Activated T-helper 2 cell treated with anti-CD3 and anti-CD28 coated beads, Interferon-gamma antibody, Interleukin-2, Interleukin-4, amounts not matched to agents 10 μg/mL and 5 μg/mL and 100 μg/mL, durations not matched to agents 14 hours and 24 hours and 36 hours (primary cell): ENCODE measurements around the gene CA5A. TPM values are rescaled to one million over a fixed set of nuclear protein-coding genes. Genes with fewer than 3 reads are reported as not detected.

ENCODE experiments used
- DNase-seq: peaks from one replicate; pipeline ENCODE4 v3.0.0; 2021; ENCODE audit warnings: low spot score
- H3K27ac Mint-ChIP-seq: one replicate; pipeline ENCODE4 v1.8.0; 2021; ENCODE audit warnings: mixed read lengths
- H3K27me3 Mint-ChIP-seq: one replicate; pipeline ENCODE4 v1.8.0; 2021; ENCODE audit warnings: low read depth, mixed read lengths
- H3K36me3 Mint-ChIP-seq: one replicate; pipeline ENCODE4 v1.8.0; 2021; ENCODE audit warnings: low read depth, mixed read lengths
- H3K4me1 Mint-ChIP-seq: one replicate; pipeline ENCODE4 v1.8.0; 2021; ENCODE audit warnings: low read depth, mixed read lengths
- H3K4me3 Mint-ChIP-seq: one replicate; pipeline ENCODE4 v1.8.0; 2021; ENCODE audit warnings: low read depth, mild to moderate bottlenecking, moderate library complexity, mixed read lengths
- H3K9me3 Mint-ChIP-seq: one replicate; pipeline ENCODE4 v1.8.0; 2021; ENCODE audit warnings: mixed read lengths
- intact Hi-C: fragments of 100-400 bp; cut with micrococcal nuclease; formaldehyde crosslinking; loops from one replicate; pipeline ENCODE4 v1.15.1; 2023
- total RNA-seq: library from RNA; stranded (reverse); gene quantifications from 2 replicates; pipeline ENCODE4 v1.2.3, GENCODE V29; 2022

The CA5A gene
- total RNA-seq, 1 donor from 2014 or later, result not detected

DNA sequence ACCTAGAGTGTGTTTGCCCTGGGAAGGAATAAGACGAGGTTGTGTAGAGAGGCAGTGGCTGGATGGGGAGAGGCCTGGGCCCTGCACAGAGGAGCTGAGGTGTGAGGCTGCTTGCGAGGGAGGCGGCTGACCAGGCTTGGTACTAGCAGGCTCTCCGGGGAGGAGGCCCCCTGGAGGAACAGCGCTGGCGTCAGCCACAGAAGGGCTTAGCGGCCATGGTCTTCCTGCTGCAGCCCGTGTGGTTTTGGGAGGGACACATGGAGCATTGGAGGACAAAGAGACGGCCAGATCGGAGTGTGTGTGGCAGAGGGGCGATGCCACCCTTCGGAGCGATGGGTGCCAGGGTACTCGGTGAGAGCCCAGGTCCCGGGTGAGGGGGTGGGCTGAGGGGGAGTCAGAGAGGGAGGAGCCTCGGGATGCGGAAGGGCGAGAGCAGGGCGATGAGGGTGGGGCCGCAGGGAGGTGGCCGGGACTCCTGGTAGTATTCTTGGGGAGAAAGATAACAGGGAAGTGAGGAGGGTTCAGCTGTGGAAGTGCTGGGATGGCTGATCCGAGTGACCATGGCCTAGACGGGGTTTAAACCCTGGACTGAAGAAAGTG lies 23.2 kb upstream of the CA5A start:
- H3K9me3 Mint-ChIP-seq, result no peaks in the 10 kb centered on the region

DNA sequence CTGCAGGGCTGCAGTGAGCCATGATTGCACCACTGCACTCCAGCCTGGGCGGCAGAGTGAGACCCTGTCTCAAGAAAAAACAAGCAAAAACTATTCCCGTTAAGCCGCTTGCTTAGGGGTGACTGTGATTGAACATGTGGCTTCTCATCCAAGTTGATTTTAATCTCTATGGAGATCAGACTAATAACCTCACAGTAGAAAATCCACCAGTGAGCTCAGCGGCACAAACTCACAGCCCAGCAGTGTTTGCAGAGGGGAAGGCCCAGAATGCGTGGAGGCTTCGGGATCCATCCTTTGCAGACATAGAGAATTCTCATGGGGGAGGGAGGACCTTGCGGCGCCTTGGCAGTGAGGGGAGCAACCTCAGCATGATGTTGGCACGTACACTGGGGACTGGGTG lies 22.3 kb upstream of the CA5A start:
- no peaks in the 10 kb centered on the region for H3K27me3 Mint-ChIP-seq
- H3K9me3 Mint-ChIP-seq, result no peaks in the 10 kb centered on the region
- peaks cover 77% of the 10 kb centered on the region for H3K4me1 Mint-ChIP-seq
- H3K27ac Mint-ChIP-seq, result no peak overlapping the region
- H3K4me3 Mint-ChIP-seq, result no peak overlapping the region
- intact Hi-C loops, result loop anchor here (5.0 kb wide), 1 partner anchor 81 kb away; no protein-coding TSS in a partner anchor
- H3K36me3 Mint-ChIP-seq, result peaks cover 72% of the 10 kb centered on the region
- no peak for DNase-seq

More for the DNA sequence above, 23.2 kb upstream of the CA5A start:
- peak overlapping the region; percentile 74 for H3K4me3 Mint-ChIP-seq
- H3K27me3 Mint-ChIP-seq, result no peaks in the 10 kb centered on the region
- H3K27ac Mint-ChIP-seq, result peak overlapping the region; percentile 83
- intact Hi-C loops, result loop anchor here (5.0 kb wide), 1 partner anchor 82 kb away; no protein-coding TSS in a partner anchor
- peaks cover 76% of the 10 kb centered on the region for H3K4me1 Mint-ChIP-seq
- DNase-seq, result no peak
- H3K36me3 Mint-ChIP-seq, result peaks cover 67% of the 10 kb centered on the region

DNA sequence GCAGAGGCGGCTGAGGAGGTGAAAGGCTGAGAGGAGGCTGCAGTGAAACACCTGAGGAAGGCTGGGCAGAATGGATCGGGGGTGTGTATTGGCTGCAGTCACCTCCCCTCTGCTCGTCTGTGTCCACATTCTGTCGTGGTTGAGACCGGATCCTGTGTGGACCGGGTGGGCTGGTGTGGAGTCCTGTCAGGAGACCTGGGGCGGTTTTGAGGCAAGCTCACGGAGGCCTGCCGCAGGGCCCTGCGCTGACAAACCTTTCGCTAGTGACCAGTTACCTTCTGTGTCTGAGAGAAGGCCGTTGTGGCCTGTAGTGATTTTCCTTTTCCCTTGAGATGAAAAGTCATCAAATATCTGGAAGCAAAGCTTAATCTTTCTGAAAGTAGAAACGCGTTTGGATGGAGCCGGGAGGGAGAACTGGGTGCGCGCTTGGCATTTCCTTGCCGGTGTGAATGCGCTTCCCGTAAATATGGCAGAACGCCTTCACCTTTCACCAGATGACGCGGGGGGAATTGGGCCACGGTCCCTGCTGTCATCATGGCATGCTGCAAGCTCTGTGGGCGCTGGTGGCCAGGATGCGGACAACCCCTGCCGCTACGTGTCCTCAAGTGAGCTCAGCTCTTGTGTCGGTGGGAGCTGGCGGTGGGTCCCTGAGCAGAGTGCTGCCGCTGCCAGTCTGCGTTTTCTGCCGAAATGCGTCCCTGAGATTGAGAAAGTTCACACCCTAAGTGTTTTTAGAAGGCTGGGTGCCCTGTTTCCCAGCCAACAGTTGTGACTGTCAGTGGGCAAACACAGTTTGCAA lies 21.2 kb upstream of the CA5A start:
- peaks cover 68% of the 10 kb centered on the region for H3K36me3 Mint-ChIP-seq
- H3K27ac Mint-ChIP-seq, result peak overlapping the region; percentile 97
- DNase-seq, result no peak
- intact Hi-C loops, result loop anchor here (5.0 kb wide), 1 partner anchor 80 kb away; no protein-coding TSS in a partner anchor
- H3K4me3 Mint-ChIP-seq, result peak overlapping the region; percentile 80
- peaks cover 71% of the 10 kb centered on the region for H3K4me1 Mint-ChIP-seq
- no peaks in the 10 kb centered on the region for H3K9me3 Mint-ChIP-seq
- H3K27me3 Mint-ChIP-seq, result no peaks in the 10 kb centered on the region

DNA sequence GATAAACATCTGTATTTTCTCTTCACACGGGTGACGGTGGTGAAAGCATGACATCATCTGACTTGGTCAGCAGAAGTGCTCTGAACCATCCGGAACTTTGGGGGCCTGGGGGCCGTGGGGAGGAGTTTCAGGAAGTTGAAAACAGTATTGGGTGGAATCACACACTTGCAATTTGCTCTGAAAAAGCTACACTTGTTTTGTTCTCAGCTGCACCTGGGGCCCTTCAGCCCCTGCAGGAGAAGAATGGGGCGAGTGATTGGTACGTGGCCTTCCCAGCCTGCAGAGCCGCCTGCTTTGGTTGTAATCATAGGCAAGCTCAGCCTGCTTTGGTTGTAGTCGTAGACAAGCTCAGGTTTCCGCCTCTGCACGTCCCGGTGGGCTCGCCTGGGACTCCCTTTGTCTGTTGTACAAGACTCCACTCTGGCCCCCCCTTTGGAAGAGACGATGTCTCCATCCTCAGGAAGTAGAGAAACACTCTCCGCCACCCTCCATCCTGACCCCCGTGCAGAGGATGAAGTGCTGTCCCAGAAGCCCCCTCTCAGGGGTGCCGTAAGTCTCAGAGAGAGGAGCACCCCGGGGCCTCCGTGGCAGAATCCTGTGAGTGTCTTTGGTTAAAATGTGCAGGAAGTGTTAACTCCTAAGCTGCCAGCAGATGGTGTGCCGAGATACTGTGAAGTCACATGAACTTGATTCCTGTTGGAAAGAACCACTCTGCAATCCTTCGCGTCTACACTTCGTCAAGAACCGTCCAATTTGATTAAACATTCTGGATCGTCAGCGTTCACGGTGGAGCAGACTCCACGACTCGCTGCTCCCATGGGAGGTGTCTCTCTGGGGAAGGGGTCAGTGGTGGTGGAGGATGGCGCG lies 20.3 kb upstream of the CA5A start:
- peaks cover 75% of the 10 kb centered on the region for H3K4me1 Mint-ChIP-seq
- H3K36me3 Mint-ChIP-seq, result peaks cover 72% of the 10 kb centered on the region
- no peaks in the 10 kb centered on the region for H3K27me3 Mint-ChIP-seq
- H3K9me3 Mint-ChIP-seq, result no peaks in the 10 kb centered on the region
- H3K4me3 Mint-ChIP-seq, result peak overlapping the region; percentile 80
- peak; percentile 77 for DNase-seq
- intact Hi-C loops, result loop anchor here (5.0 kb wide), 1 partner anchor 79 kb away; no protein-coding TSS in a partner anchor
- H3K27ac Mint-ChIP-seq, result peak overlapping the region; percentile 97

DNA sequence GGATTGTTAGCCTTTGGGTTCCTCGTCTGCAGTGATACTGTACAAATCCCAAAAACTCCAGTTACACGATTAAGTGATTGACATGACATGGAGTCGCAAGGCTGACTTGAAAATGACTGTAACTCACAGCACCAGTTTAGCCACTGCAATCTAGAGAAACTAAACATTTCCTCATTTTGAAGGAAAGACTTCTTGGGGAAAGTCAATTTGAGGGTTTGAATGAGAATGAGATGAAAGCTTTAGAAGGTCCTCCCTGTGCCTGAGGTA lies 19.7 kb upstream of the CA5A start:
- peak overlapping the region; percentile 80 for H3K4me3 Mint-ChIP-seq
- DNase-seq, result no peak
- peaks cover 69% of the 10 kb centered on the region for H3K36me3 Mint-ChIP-seq
- H3K4me1 Mint-ChIP-seq, result peaks cover 73% of the 10 kb centered on the region
- H3K9me3 Mint-ChIP-seq, result no peaks in the 10 kb centered on the region
- peak overlapping the region; percentile 97 for H3K27ac Mint-ChIP-seq
- no peaks in the 10 kb centered on the region for H3K27me3 Mint-ChIP-seq
- intact Hi-C loops, result loop anchor here (5.0 kb wide), 1 partner anchor 79 kb away; no protein-coding TSS in a partner anchor

DNA sequence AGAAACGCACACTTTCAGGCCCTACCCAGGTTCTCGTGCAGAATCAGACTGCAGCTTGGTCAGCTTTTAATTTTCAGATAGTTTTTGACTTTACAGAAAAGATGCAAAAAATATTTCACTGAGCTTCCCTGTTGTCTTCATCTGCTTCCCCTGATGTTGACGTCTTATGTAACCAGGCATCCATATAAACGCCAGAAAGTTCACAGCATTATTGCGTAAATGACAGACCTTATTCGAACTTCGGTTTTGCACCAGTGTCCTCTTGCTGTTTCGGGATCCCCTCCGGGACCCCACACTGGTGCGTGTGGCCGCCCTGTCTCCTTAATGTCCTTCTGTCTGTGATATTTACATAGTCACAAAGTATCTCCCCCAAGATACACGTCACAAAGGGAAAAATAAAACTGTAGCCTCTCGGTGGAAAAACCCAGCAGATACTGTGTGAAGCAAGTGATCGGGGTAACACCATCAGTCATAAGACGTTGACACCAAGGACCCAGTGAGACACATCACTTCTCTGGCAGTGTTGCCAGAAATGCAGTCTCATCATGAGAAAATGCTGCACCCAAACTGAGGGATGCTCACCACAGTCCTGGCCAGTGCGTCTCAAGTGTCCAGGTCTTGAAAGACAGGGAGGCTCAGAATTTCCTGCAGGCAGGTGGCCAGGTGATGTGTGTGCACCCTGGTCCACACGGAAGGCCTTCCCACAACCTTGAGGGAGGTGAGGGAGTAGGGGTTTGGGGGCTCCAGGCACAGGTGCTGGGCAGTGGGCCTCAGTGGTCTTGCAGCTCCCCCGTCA lies 19.2 kb upstream of the CA5A start:
- no peaks in the 10 kb centered on the region for H3K27me3 Mint-ChIP-seq
- peaks cover 64% of the 10 kb centered on the region for H3K36me3 Mint-ChIP-seq
- peaks cover 69% of the 10 kb centered on the region for H3K4me1 Mint-ChIP-seq
- no peaks in the 10 kb centered on the region for H3K9me3 Mint-ChIP-seq
- peak overlapping the region; percentile 97 for H3K27ac Mint-ChIP-seq
- intact Hi-C loops, result loop anchor here (5.0 kb wide), 1 partner anchor 78 kb away; no protein-coding TSS in a partner anchor
- H3K4me3 Mint-ChIP-seq, result peak overlapping the region; percentile 80
- DNase-seq, result no peak

DNA sequence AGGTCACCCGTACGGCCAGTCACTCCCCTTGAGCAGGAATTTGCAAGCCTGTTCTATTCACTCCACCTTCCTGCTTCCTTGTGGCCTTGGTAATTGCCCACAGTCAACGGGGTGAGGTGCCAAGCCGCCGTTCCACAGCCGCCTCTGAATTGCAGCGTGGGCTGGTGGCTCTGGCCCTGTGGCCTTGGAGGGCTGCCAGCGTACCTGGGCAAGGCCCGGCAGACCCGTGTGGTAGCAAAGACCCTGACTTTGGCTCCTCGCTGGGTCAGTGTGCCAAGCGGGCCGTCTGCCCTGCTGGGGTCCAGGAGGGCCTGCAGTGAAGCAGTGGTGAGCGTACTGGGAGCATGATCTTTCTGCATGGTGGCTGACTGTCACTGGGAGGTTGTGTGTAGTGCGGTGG lies 18.5 kb upstream of the CA5A start:
- peak overlapping the region; percentile 49 for H3K27ac Mint-ChIP-seq
- peaks cover 62% of the 10 kb centered on the region for H3K4me1 Mint-ChIP-seq
- intact Hi-C loops, result loop anchor here (5.0 kb wide), 2 partner anchors 58 to 78 kb away; no protein-coding TSS in a partner anchor
- H3K9me3 Mint-ChIP-seq, result no peaks in the 10 kb centered on the region
- H3K4me3 Mint-ChIP-seq, result no peak overlapping the region
- H3K27me3 Mint-ChIP-seq, result no peaks in the 10 kb centered on the region
- no peak for DNase-seq
- H3K36me3 Mint-ChIP-seq, result peaks cover 57% of the 10 kb centered on the region

DNA sequence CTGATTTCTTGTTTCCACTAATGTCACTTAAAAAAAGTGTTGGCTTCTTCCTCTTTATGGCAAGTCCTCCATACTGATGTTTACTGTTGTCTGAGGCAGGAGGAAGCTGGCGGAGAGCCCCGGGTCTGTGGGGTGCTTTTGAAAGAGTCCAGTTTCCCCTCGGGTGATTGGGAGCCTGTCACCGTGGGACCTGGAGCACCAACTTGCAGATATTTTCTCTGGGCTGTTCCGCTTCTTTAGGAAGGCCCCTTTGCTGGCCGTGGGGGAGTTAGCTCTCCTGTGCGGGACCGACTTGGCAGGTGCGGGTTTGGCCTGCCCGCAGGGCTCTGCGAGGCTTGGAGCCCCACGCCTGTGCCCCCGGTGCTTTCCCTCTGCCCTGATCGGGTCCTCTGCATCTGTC lies 18.0 kb upstream of the CA5A start:
- H3K27me3 Mint-ChIP-seq, result no peaks in the 10 kb centered on the region
- no peaks in the 10 kb centered on the region for H3K9me3 Mint-ChIP-seq
- intact Hi-C loops, result loop anchor here (5.0 kb wide), 1 partner anchor 57 kb away; no protein-coding TSS in a partner anchor
- H3K36me3 Mint-ChIP-seq, result peaks cover 53% of the 10 kb centered on the region
- H3K27ac Mint-ChIP-seq, result peak overlapping the region; percentile 70
- H3K4me1 Mint-ChIP-seq, result peaks cover 58% of the 10 kb centered on the region
- no peak for DNase-seq
- H3K4me3 Mint-ChIP-seq, result peak overlapping the region; percentile 72

DNA sequence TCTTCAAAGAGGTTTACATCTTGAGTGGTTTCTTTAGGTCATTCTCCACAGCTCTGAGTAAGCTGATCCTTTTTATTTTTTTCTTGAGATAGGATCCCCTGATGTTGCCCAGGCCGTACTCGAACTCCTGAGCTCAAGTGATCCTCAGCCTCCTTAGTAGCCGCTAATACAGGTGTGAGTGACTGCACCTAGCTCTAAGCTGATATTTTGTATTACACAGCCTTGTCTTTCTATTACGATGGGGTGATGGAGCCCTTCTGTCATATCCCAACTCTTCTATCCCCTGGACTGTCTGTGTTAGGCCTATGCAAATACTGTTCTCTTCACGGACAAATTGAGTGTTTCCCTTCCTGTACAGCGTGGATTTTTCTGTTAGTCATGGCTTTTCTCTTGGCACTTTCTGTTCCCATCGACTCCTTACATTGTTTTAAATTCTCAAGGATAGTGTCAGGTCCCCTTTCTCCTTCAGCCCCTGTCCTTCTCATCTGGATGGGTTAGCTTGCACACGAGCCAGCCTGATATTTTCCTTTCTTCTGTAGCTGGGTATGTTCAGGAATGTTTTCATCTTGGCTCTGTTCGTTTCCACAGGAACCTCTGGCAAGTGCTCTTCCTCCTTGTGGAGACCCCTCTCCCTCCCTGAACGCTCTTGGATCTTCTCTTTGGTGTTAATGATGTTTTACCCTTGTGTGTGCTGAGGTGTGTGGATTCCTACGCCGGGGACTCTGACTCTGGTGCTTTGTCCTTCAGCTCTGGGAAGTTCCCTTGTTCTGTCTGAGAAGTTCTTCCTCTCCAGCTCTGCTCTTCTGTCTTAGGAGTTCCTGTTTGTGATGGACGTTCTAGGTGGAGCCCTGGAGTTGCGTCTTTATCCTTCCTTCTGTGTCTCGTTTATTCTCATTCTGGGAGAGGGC lies 17.2 kb upstream of the CA5A start:
- Mint-ChIP-seq H3K4me1 (peaks cover 56% of the 10 kb centered on the region), H3K27me3 (no peaks in the 10 kb centered on the region), H3K36me3 (peaks cover 45% of the 10 kb centered on the region), H3K27ac (peak overlapping the region; percentile 70), H3K4me3 (peak overlapping the region; percentile 72), H3K9me3 (no peaks in the 10 kb centered on the region)
- no peak for DNase-seq
- intact Hi-C loops, result loop anchor here (5.0 kb wide), 1 partner anchor 56 kb away; no protein-coding TSS in a partner anchor

DNA sequence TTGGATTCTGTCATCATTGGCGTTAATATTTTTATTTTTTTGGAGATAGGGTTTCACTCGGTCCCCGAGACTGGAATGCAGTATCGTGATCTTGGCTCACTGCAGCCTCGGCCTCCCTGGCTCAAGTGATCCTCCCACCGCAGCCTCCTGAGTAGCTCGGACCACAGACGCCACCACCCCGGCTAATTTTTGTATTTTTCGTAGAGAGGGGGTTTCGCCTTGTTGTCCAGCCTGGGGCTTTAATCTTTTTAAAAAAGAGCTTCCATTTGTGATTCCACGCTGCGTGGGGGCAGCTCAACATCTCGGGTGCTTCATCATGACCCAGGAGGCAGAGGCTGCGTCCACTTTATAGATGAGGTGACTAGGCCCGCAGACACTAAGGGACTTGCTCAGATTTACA lies 16.4 kb upstream of the CA5A start:
- intact Hi-C loops, result loop anchor here (5.0 kb wide), 1 partner anchor 55 kb away; no protein-coding TSS in a partner anchor
- H3K36me3 Mint-ChIP-seq, result peaks cover 40% of the 10 kb centered on the region
- H3K4me3 Mint-ChIP-seq, result peak overlapping the region; percentile 87
- H3K9me3 Mint-ChIP-seq, result no peaks in the 10 kb centered on the region
- no peaks in the 10 kb centered on the region for H3K27me3 Mint-ChIP-seq
- DNase-seq, result no peak
- peak overlapping the region; percentile 33 for H3K27ac Mint-ChIP-seq
- H3K4me1 Mint-ChIP-seq, result peaks cover 57% of the 10 kb centered on the region
